ENCODE measurements around the gene LYRM9. TPM values are rescaled to one million over a fixed set of nuclear protein-coding genes. Genes with fewer than 3 reads are reported as not detected.

Gene LYRM9
- 1 to 10 TPM; 6.0 to 6.1 TPM for total RNA-seq

- POLR2A ChIA-PET = interaction anchor here (1.1 to 4.3 kb wide), 5 partner anchors 9 to 149 kb away, joined by 3 to 67 read pairs (median 12); partner anchors contain the start of gene NLK
- DNase-seq = peak; percentile 93
- no peaks in the 10 kb centered on the region for H3K36me3 Mint-ChIP-seq (ENCODE audit: low read depth)
- no peaks in the 10 kb centered on the region for H3K9me3 Mint-ChIP-seq
- CTCF ChIA-PET = interaction anchor here (0.6 to 7.1 kb wide), 23 partner anchors 8 to 443 kb away, joined by 3 to 184 read pairs (median 5); partner anchors contain the start of genes NOS2 and TNFAIP1
- peak within 1 kb of the TSS; percentile 50 for H3K27ac Mint-ChIP-seq
- H3K4me3 Mint-ChIP-seq = peak within 1 kb of the TSS; percentile 78
- peaks cover 16% of the 10 kb centered on the region for H3K4me1 Mint-ChIP-seq
- peaks cover 26% of the 10 kb centered on the region for H3K27me3 Mint-ChIP-seq
Observed at GRCh38 chr17:27892866-27893769, at the start of gene LYRM9. Gene LYRM9, minus strand, starts transcription at chr17:27893365. Its CDS starts 10,671 bp downstream, at chr17:27882694.

- Mint-ChIP-seq H3K4me1 (no peaks in the 10 kb centered on the region), H3K27me3 (no peaks in the 10 kb centered on the region), H3K4me3 (no peak overlapping the region), H3K36me3 (ENCODE audit: low read depth) (no peaks in the 10 kb centered on the region), H3K9me3 (no peaks in the 10 kb centered on the region), H3K27ac (no peak overlapping the region)
- ChIA-PET POLR2A (no interaction called here), CTCF (no interaction called here)
- no peak for DNase-seq
Observed at GRCh38 chr17:27940503-27941428, 47.6 kb upstream of the LYRM9 start.

GRCh38 chr17:27939474-27940465 lies 46.6 kb upstream of the LYRM9 start:
- H3K4me3 Mint-ChIP-seq = no peak overlapping the region
- ChIA-PET POLR2A (no interaction called here), CTCF (interaction anchor here (0.6 kb wide), 1 partner anchor 180 kb away, joined by 3 read pairs; no protein-coding TSS in a partner anchor)
- no peak overlapping the region for H3K27ac Mint-ChIP-seq
- H3K27me3 Mint-ChIP-seq = peaks cover 8% of the 10 kb centered on the region
- H3K4me1 Mint-ChIP-seq = no peaks in the 10 kb centered on the region
- no peaks in the 10 kb centered on the region for H3K36me3 Mint-ChIP-seq (ENCODE audit: low read depth)
- DNase-seq = no peak
- no peaks in the 10 kb centered on the region for H3K9me3 Mint-ChIP-seq

GRCh38 chr17:27938864-27939263 lies 45.7 kb upstream of the LYRM9 start:
- ChIA-PET POLR2A (no interaction called here), CTCF (no interaction called here)
- H3K4me1 Mint-ChIP-seq = no peaks in the 10 kb centered on the region

GRCh38 chr17:27938241-27938640 lies 45.1 kb upstream of the LYRM9 start:
- no peaks in the 10 kb centered on the region for H3K4me1 Mint-ChIP-seq
- POLR2A ChIA-PET = no interaction called here
- no peak overlapping the region for H3K4me3 Mint-ChIP-seq
- H3K27ac Mint-ChIP-seq = no peak overlapping the region
- H3K36me3 Mint-ChIP-seq (ENCODE audit: low read depth) = no peaks in the 10 kb centered on the region
- peaks cover 10% of the 10 kb centered on the region for H3K27me3 Mint-ChIP-seq
- no peak for DNase-seq
- no peaks in the 10 kb centered on the region for H3K9me3 Mint-ChIP-seq
- CTCF ChIA-PET = no interaction called here

More at GRCh38 chr17:27938864-27939263, 45.7 kb upstream of the LYRM9 start:
- Mint-ChIP-seq H3K27me3 (peaks cover 8% of the 10 kb centered on the region), H3K36me3 (ENCODE audit: low read depth) (no peaks in the 10 kb centered on the region), H3K4me3 (no peak overlapping the region), H3K27ac (no peak overlapping the region), H3K9me3 (no peaks in the 10 kb centered on the region)
- no peak for DNase-seq

- H3K27ac Mint-ChIP-seq = no peak overlapping the region
- H3K4me3 Mint-ChIP-seq = no peak overlapping the region
- peaks cover 12% of the 10 kb centered on the region for H3K27me3 Mint-ChIP-seq
- H3K9me3 Mint-ChIP-seq = no peaks in the 10 kb centered on the region
- CTCF ChIA-PET = no interaction called here
- DNase-seq = no peak
- no peaks in the 10 kb centered on the region for H3K36me3 Mint-ChIP-seq (ENCODE audit: low read depth)
- POLR2A ChIA-PET = no interaction called here
- H3K4me1 Mint-ChIP-seq = no peaks in the 10 kb centered on the region
Observed at GRCh38 chr17:27937025-27937546, 43.9 kb upstream of the LYRM9 start.

- Mint-ChIP-seq H3K27ac (no peak overlapping the region), H3K9me3 (no peaks in the 10 kb centered on the region), H3K36me3 (ENCODE audit: low read depth) (no peaks in the 10 kb centered on the region), H3K4me3 (no peak overlapping the region), H3K27me3 (peaks cover 14% of the 10 kb centered on the region), H3K4me1 (no peaks in the 10 kb centered on the region)
- DNase-seq = no peak
- CTCF ChIA-PET = no interaction called here
- POLR2A ChIA-PET = no interaction called here
Observed at GRCh38 chr17:27930000-27930399, 36.8 kb upstream of the LYRM9 start.

- no peaks in the 10 kb centered on the region for H3K36me3 Mint-ChIP-seq (ENCODE audit: low read depth)
- H3K9me3 Mint-ChIP-seq = no peaks in the 10 kb centered on the region
- DNase-seq = no peak
- no peak overlapping the region for H3K4me3 Mint-ChIP-seq
- no peak overlapping the region for H3K27ac Mint-ChIP-seq
- H3K4me1 Mint-ChIP-seq = no peaks in the 10 kb centered on the region
- ChIA-PET POLR2A (no interaction called here), CTCF (interaction anchor here (0.6 kb wide), 1 partner anchor 34 kb away, joined by 3 read pairs; no protein-coding TSS in a partner anchor)
- peaks cover 13% of the 10 kb centered on the region for H3K27me3 Mint-ChIP-seq
Observed at GRCh38 chr17:27928587-27928986, 35.4 kb upstream of the LYRM9 start.

GRCh38 chr17:27927781-27928180 lies 34.6 kb upstream of the LYRM9 start:
- H3K27me3 Mint-ChIP-seq = peaks cover 9% of the 10 kb centered on the region
- H3K4me3 Mint-ChIP-seq = no peak overlapping the region
- H3K27ac Mint-ChIP-seq = no peak overlapping the region
- H3K36me3 Mint-ChIP-seq (ENCODE audit: low read depth) = no peaks in the 10 kb centered on the region
- ChIA-PET POLR2A (no interaction called here), CTCF (no interaction called here)
- H3K4me1 Mint-ChIP-seq = no peaks in the 10 kb centered on the region
- no peaks in the 10 kb centered on the region for H3K9me3 Mint-ChIP-seq
- DNase-seq = no peak

- H3K36me3 Mint-ChIP-seq (ENCODE audit: low read depth) = no peaks in the 10 kb centered on the region
- H3K4me1 Mint-ChIP-seq = no peaks in the 10 kb centered on the region
- DNase-seq = no peak
- ChIA-PET CTCF (no interaction called here), POLR2A (no interaction called here)
- H3K9me3 Mint-ChIP-seq = no peaks in the 10 kb centered on the region
- peaks cover 3% of the 10 kb centered on the region for H3K27me3 Mint-ChIP-seq
- H3K4me3 Mint-ChIP-seq = no peak overlapping the region
- no peak overlapping the region for H3K27ac Mint-ChIP-seq
Observed at GRCh38 chr17:27921599-27921998, 28.4 kb upstream of the LYRM9 start.

GRCh38 chr17:27921077-27921476 lies 27.9 kb upstream of the LYRM9 start:
- ChIA-PET CTCF (interaction anchor here (1.0 kb wide), 1 partner anchor 41 kb away, joined by 3 read pairs; no protein-coding TSS in a partner anchor), POLR2A (no interaction called here)
- H3K36me3 Mint-ChIP-seq (ENCODE audit: low read depth) = no peaks in the 10 kb centered on the region
- H3K4me1 Mint-ChIP-seq = no peaks in the 10 kb centered on the region
- no peak overlapping the region for H3K4me3 Mint-ChIP-seq
- DNase-seq = no peak
- H3K9me3 Mint-ChIP-seq = no peaks in the 10 kb centered on the region
- no peak overlapping the region for H3K27ac Mint-ChIP-seq
- no peaks in the 10 kb centered on the region for H3K27me3 Mint-ChIP-seq

- ChIA-PET CTCF (interaction anchor here (1.0 kb wide), 1 partner anchor 41 kb away, joined by 3 read pairs; no protein-coding TSS in a partner anchor), POLR2A (no interaction called here)
- H3K27me3 Mint-ChIP-seq = no peaks in the 10 kb centered on the region
- no peaks in the 10 kb centered on the region for H3K9me3 Mint-ChIP-seq
- no peak for DNase-seq
- no peaks in the 10 kb centered on the region for H3K4me1 Mint-ChIP-seq
- H3K4me3 Mint-ChIP-seq = no peak overlapping the region
- no peaks in the 10 kb centered on the region for H3K36me3 Mint-ChIP-seq (ENCODE audit: low read depth)
- H3K27ac Mint-ChIP-seq = no peak overlapping the region
Observed at GRCh38 chr17:27920569-27920968, 27.4 kb upstream of the LYRM9 start.

Measured in activated CD4-positive, alpha-beta memory T cell treated with anti-CD3 and anti-CD28 coated beads, Interleukin-2, amount 10 ng/mL, durations not matched to agents 7 days and 5 days (primary cell).